Muscle layer of duodenum (tissue), 2 donors: Measurements from ENCODE around the gene DOK4.

Experiments used
- H3K27ac ChIP-seq: one replicate; pipeline ENCODE4 v1.7.0; 2013; ENCODE audit warnings: mild to moderate bottlenecking, low read length
- H3K27me3 ChIP-seq: one replicate; pipeline ENCODE4 v1.7.0; 2013; ENCODE audit warnings: low read depth, mild to moderate bottlenecking, control low read depth, low read length
- H3K36me3 ChIP-seq, 2 donors: one replicate each; pipeline ENCODE4 v1.7.0; 2013; ENCODE audit warnings: low read length in 2 of 2, control low read depth in 1 of 2, mild to moderate bottlenecking in 1 of 2; ENCODE audit not compliant: insufficient read depth in 2 of 2, control insufficient read depth in 1 of 2
- H3K4me1 ChIP-seq, 2 donors: one replicate each; pipeline ENCODE4 v1.7.0; 2013; ENCODE audit warnings: low read length in 2 of 2, mild to moderate bottlenecking in 2 of 2, control low read depth in 1 of 2, moderate library complexity in 1 of 2; ENCODE audit not compliant: insufficient read depth in 2 of 2, control insufficient read depth in 1 of 2
- H3K4me3 ChIP-seq, 2 donors: one replicate each; pipeline ENCODE4 v1.7.0; 2013; ENCODE audit warnings: low read length in 2 of 2, low read depth in 1 of 2, mild to moderate bottlenecking in 1 of 2
- H3K9me3 ChIP-seq, 2 donors: one replicate each; pipeline ENCODE4 v1.7.0; 2013; ENCODE audit warnings: low read length in 2 of 2, control low read depth in 1 of 2, mild to moderate bottlenecking in 1 of 2; ENCODE audit not compliant: control insufficient read depth in 1 of 2
- donor health status: healthy.

DOK4 gene

DNA sequence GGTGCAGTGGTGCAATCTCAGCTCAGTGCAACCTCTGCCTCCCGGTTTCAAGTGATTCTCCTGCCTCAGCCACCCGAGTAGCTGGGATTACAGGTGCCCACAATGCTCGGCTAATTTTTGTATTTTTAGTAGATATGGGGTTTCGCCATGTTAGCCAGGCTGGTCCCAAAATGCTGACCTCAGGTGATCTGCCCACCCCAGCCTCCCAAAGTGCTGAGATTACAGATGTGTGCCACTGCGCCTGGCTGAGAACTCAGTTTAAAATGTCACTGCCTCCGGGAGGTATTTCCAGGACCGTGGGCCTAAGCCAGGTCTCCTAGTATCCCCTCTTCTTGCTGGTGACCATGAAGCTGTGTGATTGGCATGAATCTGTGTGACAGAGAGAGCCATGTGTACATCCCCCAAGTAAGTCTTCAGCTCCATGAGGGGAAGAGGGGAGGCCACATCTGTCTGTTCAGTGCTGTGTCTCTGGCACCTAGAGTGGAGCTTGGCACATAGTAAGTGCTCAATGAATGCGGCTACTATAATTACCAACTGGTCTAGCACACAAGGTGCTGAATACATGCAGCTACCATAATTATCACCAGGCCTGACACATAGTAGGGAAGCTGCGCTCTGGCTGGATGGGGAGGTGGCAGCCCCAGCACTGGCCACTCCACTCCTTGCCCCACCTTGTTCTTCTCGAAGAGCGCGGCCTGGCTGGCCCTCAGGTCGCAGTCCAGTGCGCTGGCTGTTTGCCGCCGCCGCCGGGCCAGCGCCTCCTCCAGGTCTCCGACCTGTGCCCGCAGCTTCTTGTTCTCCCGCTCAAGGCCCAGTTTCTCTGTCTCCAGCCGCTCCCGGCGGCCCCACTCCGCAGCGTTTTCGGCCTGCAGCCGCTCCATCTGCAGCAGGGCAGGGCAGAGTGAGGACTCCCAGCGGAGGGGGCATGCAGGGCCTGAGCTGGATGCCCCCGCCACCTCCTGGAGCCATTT is 31.4 kb upstream of the DOK4 start:
- no peaks in the 10 kb centered on the region for H3K9me3 ChIP-seq
- peaks cover 0 to 33% of the 10 kb centered on the region in 2 donors for H3K36me3 ChIP-seq

DNA sequence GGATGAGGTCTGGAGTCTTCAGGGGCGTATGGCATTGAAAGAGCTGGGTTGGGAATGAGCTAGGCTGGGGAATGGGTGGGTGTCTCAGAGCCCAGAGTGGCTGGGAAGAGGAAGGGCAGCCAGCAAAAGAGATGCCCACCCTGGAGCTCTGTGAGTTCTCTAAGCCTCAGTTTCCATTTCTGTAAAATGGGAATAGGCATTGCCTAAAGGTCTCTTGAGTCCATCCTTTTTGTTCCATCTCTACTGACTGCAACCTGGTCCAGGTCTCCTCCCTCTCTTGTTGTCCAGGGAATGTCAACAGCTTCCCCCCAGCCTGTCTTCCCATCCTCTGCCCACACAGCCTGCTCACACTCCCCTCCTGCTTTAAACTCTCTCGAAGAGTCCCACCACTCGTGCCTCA is 30.5 kb upstream of the DOK4 start:
- H3K4me3 ChIP-seq: no peak overlapping the region
- H3K27me3 ChIP-seq: no peaks in the 10 kb centered on the region
- no peaks in the 10 kb centered on the region for H3K4me1 ChIP-seq
- no peaks in the 10 kb centered on the region for H3K9me3 ChIP-seq
- H3K27ac ChIP-seq: no peak overlapping the region
- H3K36me3 ChIP-seq: peaks cover 0 to 38% of the 10 kb centered on the region in 2 donors

More for the DNA sequence above, 31.4 kb upstream of the DOK4 start:
- H3K27me3 ChIP-seq: no peaks in the 10 kb centered on the region
- H3K4me1 ChIP-seq: no peaks in the 10 kb centered on the region
- H3K4me3 ChIP-seq: no peak overlapping the region
- no peak overlapping the region for H3K27ac ChIP-seq

DNA sequence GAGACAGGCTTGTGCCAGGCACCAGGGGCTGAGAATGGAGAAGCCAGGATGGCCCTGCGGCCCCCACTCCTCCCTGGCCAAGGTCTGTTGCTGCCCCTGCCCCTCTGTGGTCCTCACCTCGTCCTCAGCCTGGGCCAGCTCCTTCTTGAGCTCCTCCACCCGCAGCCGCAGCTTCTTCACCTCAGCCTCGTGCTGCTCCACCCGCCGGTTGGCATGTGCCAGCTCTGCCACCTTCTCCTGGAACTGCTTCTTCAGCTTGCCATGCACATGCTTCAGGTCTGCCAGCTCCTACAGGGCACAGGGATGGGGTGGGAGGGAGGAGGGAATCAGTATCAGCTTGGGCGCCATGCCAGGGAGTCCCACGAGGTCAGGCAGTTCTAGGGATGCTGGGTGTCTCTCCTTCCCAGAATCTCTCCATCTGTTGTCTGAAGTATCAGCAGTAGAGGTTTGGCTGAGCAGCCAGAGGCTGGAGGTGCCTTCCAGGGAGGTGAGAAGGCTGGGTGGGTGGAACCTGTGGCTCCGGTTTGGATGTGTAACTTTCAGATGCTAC is 30.0 kb upstream of the DOK4 start:
- H3K9me3 ChIP-seq: no peaks in the 10 kb centered on the region
- no peaks in the 10 kb centered on the region for H3K27me3 ChIP-seq
- H3K4me1 ChIP-seq: no peaks in the 10 kb centered on the region
- no peak overlapping the region for H3K4me3 ChIP-seq
- no peak overlapping the region for H3K27ac ChIP-seq
- H3K36me3 ChIP-seq: peaks cover 0 to 35% of the 10 kb centered on the region in 2 donors

DNA sequence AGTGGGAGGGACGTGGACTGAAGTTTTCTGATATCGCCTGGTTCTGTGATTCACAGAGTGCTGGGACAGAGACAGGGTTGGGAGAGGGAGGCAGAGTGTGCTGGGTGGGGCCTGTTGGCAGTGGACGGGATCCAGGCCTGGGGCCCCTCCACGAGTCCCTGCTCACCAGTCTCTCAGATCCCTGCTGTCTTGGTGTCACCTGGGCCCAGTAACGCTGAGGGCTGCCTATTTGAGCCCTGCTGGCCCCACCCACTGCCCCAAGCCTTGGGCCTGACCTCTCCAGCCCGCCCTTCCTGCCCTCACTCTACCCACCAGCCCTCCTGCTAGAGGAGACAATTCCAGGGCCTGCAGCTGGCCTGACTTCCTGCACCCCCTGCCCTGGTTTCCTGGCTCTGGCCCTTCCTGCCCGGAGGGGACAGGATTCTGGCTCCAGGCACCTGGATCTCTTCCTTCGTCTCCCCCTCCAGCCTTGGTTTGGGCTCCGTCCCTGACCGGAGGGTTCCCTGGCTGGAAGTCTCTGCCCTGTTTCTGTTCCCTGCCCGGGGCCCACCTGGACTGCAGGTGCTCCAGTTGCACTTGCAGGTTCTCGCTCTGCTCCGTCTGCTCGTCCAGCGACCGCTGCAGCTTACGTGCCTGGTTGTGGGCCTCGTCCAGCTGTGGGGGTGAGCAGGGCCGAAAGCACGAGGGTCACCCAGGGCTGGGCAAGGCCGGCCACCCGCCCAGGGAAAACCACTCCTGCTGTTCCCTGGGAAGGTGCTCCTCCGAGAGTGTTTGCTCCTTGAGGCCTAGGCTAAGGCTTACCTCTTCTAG is 28.7 kb upstream of the DOK4 start:
- no peaks in the 10 kb centered on the region for H3K27me3 ChIP-seq
- peaks cover 0 to 4% of the 10 kb centered on the region in 2 donors for H3K4me1 ChIP-seq
- H3K36me3 ChIP-seq: peaks cover 0 to 35% of the 10 kb centered on the region in 2 donors
- H3K4me3 ChIP-seq: no peak overlapping the region
- no peaks in the 10 kb centered on the region for H3K9me3 ChIP-seq
- no peak overlapping the region for H3K27ac ChIP-seq

DNA sequence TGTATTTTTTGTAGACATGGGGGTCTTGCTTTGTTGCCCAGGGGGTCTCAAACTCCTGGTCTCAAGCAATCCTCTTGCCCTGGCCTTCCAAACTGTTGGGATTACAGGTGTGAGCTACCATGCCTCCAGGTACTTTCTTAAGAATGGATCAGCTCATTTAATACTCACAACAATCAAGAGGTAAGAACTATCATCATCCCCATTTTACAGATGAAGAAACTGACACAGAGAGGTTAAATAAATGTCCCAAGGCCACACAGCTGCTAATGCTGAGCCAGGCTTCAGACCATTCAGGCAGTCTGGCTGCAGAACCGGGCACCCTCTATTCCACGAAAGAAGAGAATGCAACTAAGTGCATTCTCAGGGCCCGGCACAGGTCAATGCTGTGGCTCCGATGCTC is 28.1 kb upstream of the DOK4 start:
- Histone ChIP-seq H3K27me3 (no peaks in the 10 kb centered on the region), H3K9me3 (no peaks in the 10 kb centered on the region), H3K27ac (no peak overlapping the region), H3K4me1 (peaks cover 0 to 6% of the 10 kb centered on the region in 2 donors), H3K36me3 (peaks cover 0 to 35% of the 10 kb centered on the region in 2 donors), H3K4me3 (no peak overlapping the region)

DNA sequence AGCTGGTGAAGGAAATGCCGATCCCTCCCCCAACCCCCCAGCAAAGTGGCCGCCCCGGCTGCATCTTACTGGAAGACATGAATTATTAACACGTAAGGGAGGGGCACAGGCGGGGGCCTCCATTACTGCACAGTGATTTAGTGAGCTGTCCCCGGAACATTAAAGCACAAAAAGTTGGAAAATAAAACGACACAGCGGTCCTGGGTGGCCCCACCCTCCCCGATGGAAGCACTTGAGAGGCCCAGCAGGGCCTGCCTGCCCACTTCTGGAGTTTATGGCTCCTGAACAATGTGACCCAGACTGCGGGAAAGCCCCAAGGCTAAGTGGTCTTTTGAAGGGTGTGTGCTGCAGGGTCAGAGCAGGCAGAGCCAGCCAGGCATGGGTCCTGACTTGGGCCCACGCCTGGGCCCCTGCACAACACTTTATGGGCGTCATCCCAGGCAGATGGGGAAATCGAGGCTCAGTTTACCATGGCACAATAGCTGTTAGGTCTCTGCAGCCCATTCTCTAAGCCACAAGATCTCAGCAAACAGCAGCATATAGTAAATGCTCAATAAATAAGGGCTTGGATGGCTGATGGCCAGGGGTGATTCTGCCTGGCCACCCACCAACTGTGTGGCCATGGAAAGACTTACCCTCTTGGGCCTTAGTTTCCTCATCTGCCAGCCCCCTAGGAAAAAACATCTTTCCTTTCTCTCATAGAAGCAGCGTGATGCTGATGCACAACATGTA is 27.2 kb upstream of the DOK4 start:
- Histone ChIP-seq H3K4me3 (no peak overlapping the region), H3K27ac (no peak overlapping the region), H3K9me3 (no peaks in the 10 kb centered on the region), H3K27me3 (no peaks in the 10 kb centered on the region), H3K4me1 (peaks cover 0 to 6% of the 10 kb centered on the region in 2 donors), H3K36me3 (peaks cover 0 to 34% of the 10 kb centered on the region in 2 donors)

DNA sequence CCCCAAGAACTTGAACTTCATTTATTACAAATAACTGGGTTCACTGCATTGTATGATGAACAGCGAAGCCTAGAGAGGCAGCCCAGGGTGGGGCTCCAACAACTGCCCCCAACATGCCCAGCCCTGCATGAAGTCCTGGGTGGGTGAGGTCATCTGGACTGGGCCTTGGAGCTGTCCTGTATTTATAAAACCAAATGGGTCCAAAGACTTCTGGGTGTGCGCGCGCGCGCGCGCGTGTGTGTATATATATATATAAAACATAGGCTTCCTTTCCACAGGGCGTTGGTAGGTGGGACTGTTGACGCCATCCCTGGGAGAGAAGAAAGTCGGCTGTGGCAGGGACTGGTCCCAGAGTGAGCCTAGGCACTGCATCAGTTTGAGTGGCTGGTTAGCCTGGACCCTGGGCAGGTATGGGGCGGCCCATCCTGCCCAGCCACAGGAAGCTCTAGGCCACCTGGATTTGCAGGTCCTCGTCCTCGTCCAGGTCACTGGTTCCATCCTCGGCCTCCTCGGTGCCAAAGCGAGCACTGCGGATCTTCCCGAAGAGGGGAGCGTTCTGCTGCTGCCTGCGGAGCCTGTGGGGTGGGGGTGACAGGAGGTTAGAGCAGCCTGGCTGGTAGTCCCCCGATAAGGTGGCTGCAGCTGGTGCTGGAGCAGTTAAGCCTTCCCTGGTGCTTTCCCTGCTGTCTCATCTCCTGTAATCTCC is 26.2 kb upstream of the DOK4 start:
- peaks cover 0 to 23% of the 10 kb centered on the region in 2 donors for H3K36me3 ChIP-seq
- no peaks in the 10 kb centered on the region for H3K27me3 ChIP-seq
- no peaks in the 10 kb centered on the region for H3K9me3 ChIP-seq
- peaks cover 0 to 6% of the 10 kb centered on the region in 2 donors for H3K4me1 ChIP-seq
- no peak overlapping the region for H3K4me3 ChIP-seq
- no peak overlapping the region for H3K27ac ChIP-seq

DNA sequence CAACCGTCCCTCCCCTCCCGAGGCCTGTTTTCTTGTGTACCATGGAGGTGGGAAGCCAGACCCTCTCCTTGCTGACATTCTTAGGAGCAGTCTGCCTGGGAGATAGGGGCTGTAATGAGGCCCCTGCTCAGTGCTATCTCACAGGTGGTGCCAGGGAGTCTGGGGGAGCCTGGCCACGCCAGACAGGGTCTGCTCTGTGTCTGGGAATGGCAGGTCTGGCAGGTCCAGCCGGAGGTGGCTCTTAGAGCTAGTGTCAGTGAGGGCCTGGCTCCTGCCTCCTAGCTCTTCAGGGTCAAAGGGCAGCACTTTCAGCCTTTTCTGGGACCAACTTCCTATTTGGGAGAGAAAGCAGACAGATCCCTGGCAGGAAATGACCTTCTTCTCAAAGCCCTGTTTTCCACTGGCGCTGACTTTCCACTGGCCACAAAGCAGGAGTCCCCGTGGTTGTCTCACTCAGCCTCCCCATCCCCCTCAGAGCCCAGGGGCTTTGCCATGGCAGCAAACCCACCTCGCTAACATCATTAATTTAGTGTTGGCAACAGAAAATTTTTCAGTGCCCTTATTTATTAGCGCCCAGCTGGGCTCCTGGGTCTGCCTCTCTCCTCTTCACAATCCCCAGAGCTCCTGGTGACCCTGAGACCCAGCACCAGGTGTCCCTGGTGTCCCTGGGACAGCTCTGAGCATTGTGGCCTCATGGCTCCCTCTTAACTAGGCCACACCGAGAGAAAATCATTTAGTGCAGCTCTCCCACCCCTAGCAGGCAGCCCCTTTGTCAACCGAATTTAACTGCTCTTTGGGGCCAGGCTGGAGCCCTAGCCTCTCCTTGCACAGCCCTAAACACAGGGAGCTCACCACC is 24.0 kb upstream of the DOK4 start:
- H3K27ac ChIP-seq: no peak overlapping the region
- peaks cover 0 to 16% of the 10 kb centered on the region in 2 donors for H3K36me3 ChIP-seq
- H3K9me3 ChIP-seq: no peaks in the 10 kb centered on the region
- H3K27me3 ChIP-seq: no peaks in the 10 kb centered on the region
- H3K4me3 ChIP-seq: no peak overlapping the region
- H3K4me1 ChIP-seq: peaks cover 0 to 6% of the 10 kb centered on the region in 2 donors

DNA sequence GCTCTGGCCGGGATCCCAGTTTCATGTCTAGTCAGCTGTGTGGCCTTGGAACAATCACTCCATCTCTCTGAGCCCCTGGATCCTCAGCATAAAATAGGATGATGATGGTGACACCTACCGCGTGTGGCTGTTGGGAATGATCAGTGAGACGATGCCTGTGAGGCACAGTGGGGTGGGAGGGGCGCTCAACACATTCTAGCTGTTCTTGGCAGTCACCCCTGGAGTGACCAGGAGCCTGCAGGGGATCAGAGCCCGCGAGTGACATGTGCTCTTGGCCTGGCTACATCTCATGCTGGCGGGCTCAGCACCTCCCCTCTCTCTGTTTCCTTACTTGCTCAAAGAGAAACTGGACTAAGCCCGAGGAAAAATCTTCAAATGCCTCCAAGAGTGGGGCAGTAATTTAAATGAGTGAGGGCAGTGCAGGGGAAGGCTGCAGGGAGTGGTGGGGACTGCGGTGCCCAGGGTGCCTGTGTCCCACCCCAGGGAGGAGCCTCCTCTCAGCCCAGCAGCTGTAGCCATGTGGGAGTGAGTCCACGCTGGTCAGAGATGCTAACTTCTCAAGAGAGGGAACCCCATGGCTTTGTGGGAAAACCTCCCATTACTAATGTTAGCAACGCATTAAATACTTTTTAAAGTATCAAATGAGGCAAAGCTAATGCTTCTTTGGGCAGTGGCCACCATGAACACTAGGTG is 23.1 kb upstream of the DOK4 start:
- H3K27me3 ChIP-seq: no peaks in the 10 kb centered on the region
- H3K4me3 ChIP-seq: no peak overlapping the region
- no peak overlapping the region for H3K27ac ChIP-seq
- peaks cover 0 to 6% of the 10 kb centered on the region in 2 donors for H3K4me1 ChIP-seq
- peaks cover 0 to 16% of the 10 kb centered on the region in 2 donors for H3K36me3 ChIP-seq
- no peaks in the 10 kb centered on the region for H3K9me3 ChIP-seq
